MCF 10A (cell line): ENCODE results near the gene MCM9. TPM values are rescaled to one million over a fixed set of nuclear protein-coding genes. Genes with fewer than 3 reads are reported as not detected.

ENCODE experiments used
- BruUV-seq: library from RNA; stranded (reverse); fragments of 400-500 nt; replicated peaks from 2 replicates; lab custom pipeline; 2021; lab: Mats Ljungman, UMichigan
- CTCF ChIA-PET: fragments of 300-600 bp; sonication (Branson Sonifier 250); formaldehyde crosslinking; extraction: SDS; loops from one replicate; lab custom pipeline; 2021; ENCODE audit warnings: antibody characterized with exemption, inconsistent platforms; lab: Yijun Ruan, JAX
- POLR2A ChIA-PET: fragments of 300-600, 350-650 bp; sonication (Branson Sonifier 250); formaldehyde crosslinking; extraction: SDS; loops from one replicate; lab custom pipeline; 2020; ENCODE audit warnings: antibody characterized with exemption, inconsistent platforms; lab: Yijun Ruan, JAX
- DNase-seq: peaks from one replicate; pipeline ENCODE4 v3.0.0-alpha.2; 2018; ENCODE audit not compliant: unreplicated experiment
- H3K27ac Mint-ChIP-seq: one replicate; pipeline ENCODE4 v1.8.0; 2022; ENCODE audit warnings: mild to moderate bottlenecking, low read depth, mixed read lengths; ENCODE audit not compliant: unreplicated experiment
- H3K27me3 Mint-ChIP-seq: one replicate; pipeline ENCODE4 v1.8.0; 2022; ENCODE audit warnings: mixed read lengths; ENCODE audit not compliant: insufficient read depth, unreplicated experiment
- H3K36me3 Mint-ChIP-seq: one replicate; pipeline ENCODE4 v1.8.0; 2022; ENCODE audit warnings: mild to moderate bottlenecking, moderate library complexity, mixed read lengths; ENCODE audit not compliant: insufficient read depth, unreplicated experiment
- H3K4me1 Mint-ChIP-seq: one replicate; pipeline ENCODE4 v1.8.0; 2022; ENCODE audit warnings: mixed read lengths; ENCODE audit not compliant: insufficient read depth, unreplicated experiment
- H3K4me3 Mint-ChIP-seq: one replicate; pipeline ENCODE4 v1.8.0; 2022; ENCODE audit warnings: mild to moderate bottlenecking, moderate library complexity, mixed read lengths; ENCODE audit not compliant: unreplicated experiment
- H3K9me3 Mint-ChIP-seq: one replicate; pipeline ENCODE4 v1.8.0; 2022; ENCODE audit warnings: mixed read lengths; ENCODE audit not compliant: unreplicated experiment
- intact Hi-C: fragments of 100-400 bp; cut with micrococcal nuclease; formaldehyde crosslinking; loops from 2 replicates; pipeline ENCODE4 v1.14.1; 2022
- total RNA-seq: library from RNA; stranded (reverse); gene quantifications from 2 replicates; pipeline ENCODE4 v1.2.3, GENCODE V29; 2022
- TF ChIP-seq, protein P1 (sequence below): fragments of 200-600 bp; IDR thresholded peaks from one replicate; pipeline ENCODE4 v1.8.0; 2022; ENCODE audit warnings: antibody characterized with exemption, mild to moderate bottlenecking; ENCODE audit not compliant: unreplicated experiment

Gene MCM9
- total RNA-seq, 1 experiment from 2014 or later: 13.0 TPM

DNA sequence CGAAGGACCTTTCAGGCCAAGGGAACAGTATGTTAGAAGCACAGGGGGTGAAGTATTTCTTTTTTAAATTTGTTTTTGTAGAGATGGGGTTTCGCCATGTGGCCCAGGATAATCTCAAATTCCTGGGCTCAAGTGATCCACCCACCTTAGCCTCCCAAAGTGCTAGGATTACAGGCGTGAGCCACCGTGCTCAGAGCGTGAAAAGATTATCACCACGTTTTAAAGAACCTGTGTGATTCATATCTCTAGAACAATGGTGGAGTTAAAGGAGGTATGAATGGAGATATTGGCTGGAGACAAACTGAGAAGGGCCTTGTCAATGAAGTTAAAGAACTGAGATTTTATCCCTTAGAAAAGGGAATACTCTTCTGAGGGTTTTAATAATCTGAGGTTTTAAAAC, 31.3 kb downstream of the MCM9 start:
- ChIA-PET CTCF (interaction anchor here (1.7 kb wide), 1 partner anchor 8 kb away, joined by 7 read pairs; no protein-coding TSS in a partner anchor), POLR2A (interaction anchor here (1.0 to 3.7 kb wide), 2 partner anchors 9 to 31 kb away, joined by 4 to 32 read pairs; partner anchors contain the start of genes ASF1A and MCM9)
- TF ChIP-seq, protein P1, sequence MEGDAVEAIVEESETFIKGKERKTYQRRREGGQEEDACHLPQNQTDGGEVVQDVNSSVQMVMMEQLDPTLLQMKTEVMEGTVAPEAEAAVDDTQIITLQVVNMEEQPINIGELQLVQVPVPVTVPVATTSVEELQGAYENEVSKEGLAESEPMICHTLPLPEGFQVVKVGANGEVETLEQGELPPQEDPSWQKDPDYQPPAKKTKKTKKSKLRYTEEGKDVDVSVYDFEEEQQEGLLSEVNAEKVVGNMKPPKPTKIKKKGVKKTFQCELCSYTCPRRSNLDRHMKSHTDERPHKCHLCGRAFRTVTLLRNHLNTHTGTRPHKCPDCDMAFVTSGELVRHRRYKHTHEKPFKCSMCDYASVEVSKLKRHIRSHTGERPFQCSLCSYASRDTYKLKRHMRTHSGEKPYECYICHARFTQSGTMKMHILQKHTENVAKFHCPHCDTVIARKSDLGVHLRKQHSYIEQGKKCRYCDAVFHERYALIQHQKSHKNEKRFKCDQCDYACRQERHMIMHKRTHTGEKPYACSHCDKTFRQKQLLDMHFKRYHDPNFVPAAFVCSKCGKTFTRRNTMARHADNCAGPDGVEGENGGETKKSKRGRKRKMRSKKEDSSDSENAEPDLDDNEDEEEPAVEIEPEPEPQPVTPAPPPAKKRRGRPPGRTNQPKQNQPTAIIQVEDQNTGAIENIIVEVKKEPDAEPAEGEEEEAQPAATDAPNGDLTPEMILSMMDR: no peak
- Mint-ChIP-seq H3K27me3 (no peaks in the 10 kb centered on the region), H3K4me3 (no peak overlapping the region), H3K9me3 (no peaks in the 10 kb centered on the region), H3K27ac (peak overlapping the region; percentile 83), H3K4me1 (peaks cover 19% of the 10 kb centered on the region), H3K36me3 (peaks cover 60% of the 10 kb centered on the region)
- BruUV-seq: no TSS peak
- intact Hi-C loops: no loop called here
- no peak for DNase-seq

DNA sequence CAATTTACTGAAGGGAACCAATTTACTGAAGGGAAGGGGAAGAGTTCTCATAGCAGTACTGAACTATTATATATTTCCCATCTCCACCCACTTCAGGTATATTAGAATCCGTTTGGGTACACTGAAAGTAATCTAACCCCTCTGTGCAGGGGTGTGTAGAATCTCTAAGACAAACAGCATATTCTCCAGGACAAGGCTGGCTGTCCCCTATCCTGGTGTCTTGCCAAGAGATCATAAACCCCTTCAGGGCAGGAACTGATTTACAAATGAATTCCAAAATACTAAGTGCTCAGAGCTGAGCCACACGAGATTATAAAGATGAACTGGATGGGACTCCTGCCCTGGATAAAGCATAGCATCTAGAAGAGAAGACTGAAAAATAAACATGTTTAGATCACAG, 31.8 kb downstream of the MCM9 start:
- peak overlapping the region; percentile 83 for H3K27ac Mint-ChIP-seq

DNA sequence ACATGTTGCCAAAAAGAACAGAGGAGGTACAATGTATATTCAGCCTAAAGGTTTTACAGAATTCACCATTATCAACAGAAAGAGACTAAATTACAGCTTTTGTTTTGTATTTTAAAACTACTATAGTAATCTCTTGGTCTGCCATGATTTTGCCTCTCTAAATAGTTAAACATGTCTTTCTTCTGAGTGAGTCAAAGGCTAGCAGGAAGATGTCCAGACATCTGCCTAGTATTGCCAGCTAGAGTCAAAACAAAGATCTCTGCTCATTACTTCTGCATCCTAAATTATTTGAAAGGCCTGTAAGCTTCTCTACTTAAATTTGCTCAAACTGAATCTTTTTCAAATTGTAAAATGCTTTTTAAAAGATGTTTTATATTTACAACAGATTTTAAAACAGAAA, 32.2 kb downstream of the MCM9 start:
- H3K27ac Mint-ChIP-seq: peak overlapping the region; percentile 83

More for the DNA sequence above, 31.8 kb downstream of the MCM9 start:
- DNase-seq: no peak
- ChIA-PET POLR2A (interaction anchor here (1.0 to 3.7 kb wide), 3 partner anchors 9 to 32 kb away, joined by 4 to 32 read pairs (median 6); partner anchors contain the start of genes ASF1A and MCM9), CTCF (interaction anchor here (1.0 kb wide), 1 partner anchor 10 kb away, joined by 3 read pairs; no protein-coding TSS in a partner anchor)
- intact Hi-C loops: no loop called here
- Mint-ChIP-seq H3K9me3 (no peaks in the 10 kb centered on the region), H3K36me3 (peaks cover 55% of the 10 kb centered on the region), H3K27me3 (no peaks in the 10 kb centered on the region), H3K4me1 (peaks cover 19% of the 10 kb centered on the region), H3K4me3 (no peak overlapping the region)
- no TSS peak for BruUV-seq
- TF ChIP-seq, protein P1: no peak

DNA sequence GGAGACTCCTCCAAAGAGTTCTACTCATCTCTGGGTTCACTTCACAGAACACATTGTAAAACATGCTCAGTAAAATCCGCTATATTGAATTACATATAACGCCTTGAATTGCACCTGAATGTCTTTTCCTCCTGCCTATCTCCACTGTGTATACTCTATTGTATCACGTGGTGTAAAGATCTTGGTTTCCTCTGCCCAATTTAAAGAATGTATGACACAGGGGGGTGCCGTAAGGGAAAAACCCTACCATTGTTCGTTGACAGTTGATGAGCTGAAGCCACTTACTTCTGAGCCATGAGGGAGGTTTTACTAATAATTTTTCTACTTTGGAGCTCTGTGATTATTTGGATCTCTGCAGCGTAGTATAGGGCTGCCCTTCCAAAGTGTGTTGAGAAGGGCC, 35.0 kb downstream of the MCM9 start:
- intact Hi-C loops: loop anchor here (5.0 to 10.0 kb wide), 2 partner anchors 315 to 618 kb away; no protein-coding TSS in a partner anchor
- DNase-seq: no peak
- no peak overlapping the region for H3K4me3 Mint-ChIP-seq
- no TSS peak for BruUV-seq
- ChIA-PET CTCF (interaction anchor here (0.6 to 1.0 kb wide), 2 partner anchors 10 to 87 kb away, joined by 3 to 4 read pairs; no protein-coding TSS in a partner anchor), POLR2A (no interaction called here)
- H3K4me1 Mint-ChIP-seq: peaks cover 19% of the 10 kb centered on the region
- H3K27me3 Mint-ChIP-seq: no peaks in the 10 kb centered on the region
- no peaks in the 10 kb centered on the region for H3K9me3 Mint-ChIP-seq
- H3K27ac Mint-ChIP-seq: no peak overlapping the region
- TF ChIP-seq, protein P1: no peak
- peaks cover 28% of the 10 kb centered on the region for H3K36me3 Mint-ChIP-seq

More for the DNA sequence above, 32.2 kb downstream of the MCM9 start:
- no peak overlapping the region for H3K4me3 Mint-ChIP-seq
- H3K36me3 Mint-ChIP-seq: peaks cover 51% of the 10 kb centered on the region
- DNase-seq: no peak
- POLR2A ChIA-PET: interaction anchor here (1.5 to 3.7 kb wide), 2 partner anchors 8 to 10 kb away, joined by 6 to 32 read pairs; partner anchors contain the start of gene ASF1A
- H3K27me3 Mint-ChIP-seq: no peaks in the 10 kb centered on the region
- peaks cover 19% of the 10 kb centered on the region for H3K4me1 Mint-ChIP-seq
- CTCF ChIA-PET: interaction anchor here (1.0 kb wide), 1 partner anchor 10 kb away, joined by 3 read pairs; no protein-coding TSS in a partner anchor
- no peaks in the 10 kb centered on the region for H3K9me3 Mint-ChIP-seq
- intact Hi-C loops: no loop called here
- TF ChIP-seq, protein P1: no peak
- BruUV-seq: no TSS peak
